Keratinocyte (primary cell): ENCODE results near the gene ZNF391. TPM values are rescaled to one million over a fixed set of nuclear protein-coding genes. Genes with fewer than 3 reads are reported as not detected.

Experiments used
- DNase-seq: peaks from one replicate; pipeline ENCODE4 v3.0.0-alpha.2; 2011; ENCODE audit warnings: low read depth, missing footprints, low spot score
- FAIRE-seq: peaks from 2 replicates; lab custom pipeline; 2011; peaks lifted over from hg19 to GRCh38; lab: Jason Lieb, UNC
- H2AFZ ChIP-seq: 2 replicates; pipeline ENCODE4 v1.6.0; 2012; ENCODE audit warnings: low read length, control low read depth, inconsistent platforms; ENCODE audit not compliant: control insufficient read depth
- H3K27ac ChIP-seq: 2 replicates; pipeline ENCODE4 v1.5.1; 2011; ENCODE audit warnings: low read length; ENCODE audit not compliant: control insufficient read depth, insufficient read depth
- H3K27me3 ChIP-seq: 3 replicates; pipeline ENCODE4 v1.6.0; 2011; ENCODE audit warnings: low read length; ENCODE audit not compliant: control insufficient read depth, insufficient read depth; ENCODE audit errors: extremely low read depth
- H3K36me3 ChIP-seq, 2 experiments: 2 replicates in 1 of 2; 3 replicates in 1 of 2; pipeline ENCODE4 v1.5.1; 2011; ENCODE audit warnings: low read length in 2 of 2, mild to moderate bottlenecking in 1 of 2; ENCODE audit not compliant: control insufficient read depth in 2 of 2, insufficient read depth in 2 of 2; ENCODE audit errors: extremely low read depth in 1 of 2
- H3K4me1 ChIP-seq: 3 replicates; pipeline ENCODE4 v1.5.1; 2011; ENCODE audit warnings: low read length; ENCODE audit not compliant: control insufficient read depth, insufficient read depth; ENCODE audit errors: extremely low read depth
- H3K4me2 ChIP-seq: 3 replicates; pipeline ENCODE4 v1.6.0; 2011; ENCODE audit warnings: low read depth, low read length; ENCODE audit not compliant: control insufficient read depth, insufficient read depth; ENCODE audit errors: extremely low read depth
- H3K4me3 ChIP-seq, 3 experiments: fragments of 200-600 bp in 1 of 3; sonication (generic) in 1 of 3; 2 replicates in 2 of 3; 3 replicates in 1 of 3; pipeline ENCODE4 v1.5.1; 2011 to 2016; ENCODE audit warnings: low read length in 3 of 3, mild to moderate bottlenecking in 3 of 3, control low read depth in 2 of 3, inconsistent platforms in 1 of 3, low read depth in 1 of 3, mixed read lengths in 1 of 3, mixed run types in 1 of 3, moderate library complexity in 1 of 3; ENCODE audit not compliant: control insufficient read depth in 2 of 3, insufficient read depth in 2 of 3; ENCODE audit errors: extremely low read depth in 1 of 3
- H3K79me2 ChIP-seq: 2 replicates; pipeline ENCODE4 v1.6.0; 2012; ENCODE audit warnings: low read length; ENCODE audit not compliant: control insufficient read depth, insufficient read depth
- H3K9ac ChIP-seq: 3 replicates; pipeline ENCODE4 v1.6.0; 2011; ENCODE audit warnings: low read length; ENCODE audit not compliant: control insufficient read depth, insufficient read depth; ENCODE audit errors: extremely low read depth
- H3K9me1 ChIP-seq: 3 replicates; pipeline ENCODE4 v1.6.0; 2011; ENCODE audit warnings: low read length; ENCODE audit not compliant: control insufficient read depth, insufficient read depth; ENCODE audit errors: extremely low read depth
- H3K9me3 ChIP-seq: 2 replicates; pipeline ENCODE4 v1.5.1; 2012; ENCODE audit warnings: low read depth, low read length; ENCODE audit not compliant: control insufficient read depth
- H4K20me1 ChIP-seq: 3 replicates; pipeline ENCODE4 v1.6.0; 2011; ENCODE audit warnings: low read length; ENCODE audit not compliant: control insufficient read depth, insufficient read depth; ENCODE audit errors: extremely low read depth
- CTCF ChIP-seq, 3 experiments: IDR thresholded peaks in 1 of 3; conservative IDR thresholded peaks in 1 of 3; optimal IDR thresholded peaks in 1 of 3; 2 replicates in 2 of 3; 3 replicates in 1 of 3; pipeline versions ENCODE3 to v1.5.1; 2011; ENCODE audit warnings: low read length in 3 of 3, mild to moderate bottlenecking in 3 of 3, moderate library complexity in 2 of 3, control low read depth in 1 of 3, inconsistent platforms in 1 of 3; ENCODE audit not compliant: insufficient read depth in 2 of 3; ENCODE audit errors: extremely low read depth in 1 of 3
- EZH2 ChIP-seq: IDR thresholded peaks from one replicate; pipeline ENCODE4 v1.6.1; 2012; ENCODE audit warnings: inconsistent platforms, mild to moderate bottlenecking, low read length, moderate library complexity
- dilution Hi-C: fragments of 300-500 bp; cut with MboI; formaldehyde crosslinking; loops from one replicate; pipeline ENCODE4 v1.7.0; 2020; ENCODE audit warnings: low sequenced_read_pairs; ENCODE audit not compliant: extremely low pct_ligation_motif_present
- polyA plus RNA-seq, 5 experiments: library from polyadenylated mRNA; depleted of rRNA in 3 of 5; stranded (reverse) in 3 of 5; stranded (forward) in 1 of 5; unstranded in 1 of 5; fragments of >200 nt; gene quantifications; 1 replicate in 1 of 5; 2 replicates in 3 of 5; 3 replicates in 1 of 5; pipeline versions ENCODE4 v1.2.1 to v1.2.3, GENCODE V29; 2011 to 2012; ENCODE audit warnings: missing spikeins in 2 of 5, low read depth in 1 of 5, low replicate concordance in 1 of 5

ZNF391 gene
- polyA plus RNA-seq, 1 donor (not counting 4 experiments of a cell fraction or from before 2014, with no cell fraction given), result 4.5 TPM

GRCh38 chr6:27442932-27443331 is 54.4 kb downstream of the ZNF391 start:
- FAIRE-seq, result no peak
- Histone ChIP-seq H3K9me3 (peaks cover 2% of the 10 kb centered on the region), H3K4me2 (no peak overlapping the region), H3K79me2 (no peaks in the 10 kb centered on the region), H4K20me1 (no peaks in the 10 kb centered on the region), H3K36me3 (no peaks in the 10 kb centered on the region), H3K27me3 (no peaks in the 10 kb centered on the region), H3K4me1 (no peaks in the 10 kb centered on the region), H3K9ac (no peak overlapping the region), H3K9me1 (no peaks in the 10 kb centered on the region), H3K27ac (no peak overlapping the region), H2AFZ (no peak overlapping the region), H3K4me3 (no peak overlapping the region)
- TF ChIP-seq EZH2, result no peak
- TF ChIP-seq CTCF (optimal IDR thresholded peaks at IDR 0.05 in 1 of 3, IDR thresholded peaks at IDR 0.05 in 1 of 3, conservative IDR thresholded peaks at IDR 0.05 in 1 of 3; ENCODE audit: extremely low read depth in 1 of 3, insufficient read depth in 2 of 3, low read length in 3 of 3), result no peak
- DNase-seq, result no peak
- dilution Hi-C loops, result no loop called here

GRCh38 chr6:27448456-27448855 is 59.9 kb downstream of the ZNF391 start:
- H3K27me3 ChIP-seq, result no peaks in the 10 kb centered on the region
- H3K9me3 ChIP-seq, result peaks cover 28% of the 10 kb centered on the region
- dilution Hi-C loops, result no loop called here

More at GRCh38 chr6:27448456-27448855, 59.9 kb downstream of the ZNF391 start:
- Histone ChIP-seq H3K9ac (no peak overlapping the region), H4K20me1 (no peaks in the 10 kb centered on the region), H3K79me2 (no peaks in the 10 kb centered on the region), H3K4me3 (no peak overlapping the region), H3K9me1 (no peaks in the 10 kb centered on the region), H3K27ac (no peak overlapping the region), H3K4me1 (no peaks in the 10 kb centered on the region), H2AFZ (no peak overlapping the region), H3K4me2 (no peak overlapping the region), H3K36me3 (peaks cover 2 to 5% of the 10 kb centered on the region in 2 experiments)
- DNase-seq, result no peak
- TF ChIP-seq EZH2, result no peak
- TF ChIP-seq CTCF (optimal IDR thresholded peaks at IDR 0.05 in 1 of 3, IDR thresholded peaks at IDR 0.05 in 1 of 3, conservative IDR thresholded peaks at IDR 0.05 in 1 of 3; ENCODE audit: extremely low read depth in 1 of 3, insufficient read depth in 2 of 3, low read length in 3 of 3), result no peak
- FAIRE-seq, result no peak
